HEK293 (cell line): ENCODE results near the gene NOVA2.

Experiments used
- KLF16 ChIP-seq: fragments of 450-650 bp; formaldehyde crosslinking; IDR thresholded peaks from 2 replicates; pipeline ENCODE4 v1.5.1; 2017; ENCODE audit warnings: missing biosample characterization, missing genetic modification characterization
- OSR2 ChIP-seq: fragments of 450-650 bp; formaldehyde crosslinking; IDR thresholded peaks from 2 replicates; pipeline ENCODE4 v1.5.1; 2016; ENCODE audit warnings: missing biosample characterization, missing genetic modification characterization
- ZNF132 ChIP-seq: fragments of 450-650 bp; formaldehyde crosslinking; IDR thresholded peaks from 2 replicates; pipeline ENCODE4 v1.5.1; 2017; ENCODE audit warnings: missing biosample characterization, missing genetic modification characterization, borderline replicate concordance
- ZNF140 ChIP-seq: fragments of 450-650 bp; formaldehyde crosslinking; IDR thresholded peaks from 2 replicates; pipeline ENCODE4 v1.5.1; 2016; ENCODE audit warnings: missing biosample characterization, missing genetic modification characterization
- ZNF146 ChIP-seq: fragments of 450-650 bp; formaldehyde crosslinking; IDR thresholded peaks from 2 replicates; pipeline ENCODE4 v1.5.1; 2016; ENCODE audit warnings: missing biosample characterization, missing genetic modification characterization
- ZNF394 ChIP-seq: fragments of 450-650 bp; formaldehyde crosslinking; IDR thresholded peaks from 2 replicates; pipeline ENCODE4 v1.5.1; 2016; ENCODE audit warnings: missing biosample characterization, missing genetic modification characterization, mild to moderate bottlenecking, moderate library complexity, borderline replicate concordance
- ZNF561 ChIP-seq: fragments of 450-650 bp; IDR thresholded peaks from 2 replicates; pipeline ENCODE4 v1.5.1; 2018; ENCODE audit warnings: missing biosample characterization, missing genetic modification characterization, borderline replicate concordance
- TF ChIP-seq, protein P1 (sequence below): fragments of 450-650 bp; formaldehyde crosslinking; IDR thresholded peaks from 2 replicates; pipeline ENCODE4 v1.5.1; 2016; ENCODE audit warnings: missing biosample characterization, missing genetic modification characterization

DNA sequence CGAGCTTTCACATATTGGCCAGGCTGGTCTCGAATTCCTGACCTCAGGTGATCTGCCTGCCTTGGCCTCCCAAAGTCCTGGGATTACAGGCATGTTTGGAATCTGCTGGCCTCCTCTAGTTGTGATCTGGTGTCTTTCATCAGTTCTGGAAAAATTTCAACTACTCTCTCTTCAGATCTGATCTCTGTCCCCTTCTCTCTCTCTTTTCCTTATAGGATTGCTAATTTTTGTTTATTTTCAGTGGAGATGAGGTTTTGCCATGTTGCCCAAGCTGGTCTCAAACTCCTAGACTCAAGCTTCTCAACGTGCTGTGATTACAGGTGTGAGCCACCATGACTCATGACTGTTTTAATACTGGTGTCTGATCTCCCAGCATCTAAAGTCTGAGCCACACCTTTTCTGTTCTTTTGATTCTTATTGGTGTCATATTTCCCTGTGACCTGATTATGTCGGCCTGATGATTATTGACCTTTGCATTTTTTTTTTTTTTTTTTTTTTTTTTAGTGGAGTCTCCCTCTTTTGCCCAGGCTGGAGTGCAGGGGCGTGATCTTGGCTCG lies 48.7 kb downstream of the NOVA2 start:
- TF ChIP-seq ZNF394 (no peak), KLF16 (tag by site-specific recombination) (no peak), ZNF146 (tag by site-specific recombination) (no peak), ZNF561 (tag by site-specific recombination) (no peak), OSR2 (tag by site-specific recombination) (no peak), ZNF140 (tag by site-specific recombination) (no peak), ZNF132 (tag by site-specific recombination) (no peak)
- TF ChIP-seq, protein P1, sequence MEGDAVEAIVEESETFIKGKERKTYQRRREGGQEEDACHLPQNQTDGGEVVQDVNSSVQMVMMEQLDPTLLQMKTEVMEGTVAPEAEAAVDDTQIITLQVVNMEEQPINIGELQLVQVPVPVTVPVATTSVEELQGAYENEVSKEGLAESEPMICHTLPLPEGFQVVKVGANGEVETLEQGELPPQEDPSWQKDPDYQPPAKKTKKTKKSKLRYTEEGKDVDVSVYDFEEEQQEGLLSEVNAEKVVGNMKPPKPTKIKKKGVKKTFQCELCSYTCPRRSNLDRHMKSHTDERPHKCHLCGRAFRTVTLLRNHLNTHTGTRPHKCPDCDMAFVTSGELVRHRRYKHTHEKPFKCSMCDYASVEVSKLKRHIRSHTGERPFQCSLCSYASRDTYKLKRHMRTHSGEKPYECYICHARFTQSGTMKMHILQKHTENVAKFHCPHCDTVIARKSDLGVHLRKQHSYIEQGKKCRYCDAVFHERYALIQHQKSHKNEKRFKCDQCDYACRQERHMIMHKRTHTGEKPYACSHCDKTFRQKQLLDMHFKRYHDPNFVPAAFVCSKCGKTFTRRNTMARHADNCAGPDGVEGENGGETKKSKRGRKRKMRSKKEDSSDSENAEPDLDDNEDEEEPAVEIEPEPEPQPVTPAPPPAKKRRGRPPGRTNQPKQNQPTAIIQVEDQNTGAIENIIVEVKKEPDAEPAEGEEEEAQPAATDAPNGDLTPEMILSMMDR (tag by site-specific recombination) = no peak
